GM21423 (cell line): Measurements from ENCODE around the gene SPOCK1.

ENCODE experiments used
- ATAC-seq: cut with Tn5 transposase; IDR thresholded peaks from one replicate; pipeline ENCODE4 v1.9.1; 2021; ENCODE audit warnings: mild to moderate bottlenecking, moderate library complexity; ENCODE audit not compliant: unreplicated experiment

The SPOCK1 gene

DNA sequence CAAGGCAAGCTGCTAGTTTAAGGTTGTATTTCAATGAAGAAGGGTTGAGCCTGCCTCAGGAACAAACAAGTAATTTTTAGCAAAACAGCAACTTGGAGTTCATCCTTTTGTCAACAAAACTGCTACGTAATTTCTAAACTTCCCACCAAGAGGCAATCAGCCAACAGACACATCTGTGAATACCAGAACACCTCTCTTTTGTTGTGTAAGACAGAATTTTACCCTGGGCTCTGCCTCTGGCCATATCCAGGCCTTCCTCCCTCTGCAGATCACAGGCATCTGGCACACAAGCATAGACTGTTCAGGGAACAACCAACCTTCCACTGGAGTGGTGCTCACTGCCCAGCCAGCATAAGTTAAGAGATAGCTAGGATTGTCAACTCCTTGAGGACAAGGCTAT is 409.0 kb downstream of the SPOCK1 start:
- ATAC-seq = no peak

DNA sequence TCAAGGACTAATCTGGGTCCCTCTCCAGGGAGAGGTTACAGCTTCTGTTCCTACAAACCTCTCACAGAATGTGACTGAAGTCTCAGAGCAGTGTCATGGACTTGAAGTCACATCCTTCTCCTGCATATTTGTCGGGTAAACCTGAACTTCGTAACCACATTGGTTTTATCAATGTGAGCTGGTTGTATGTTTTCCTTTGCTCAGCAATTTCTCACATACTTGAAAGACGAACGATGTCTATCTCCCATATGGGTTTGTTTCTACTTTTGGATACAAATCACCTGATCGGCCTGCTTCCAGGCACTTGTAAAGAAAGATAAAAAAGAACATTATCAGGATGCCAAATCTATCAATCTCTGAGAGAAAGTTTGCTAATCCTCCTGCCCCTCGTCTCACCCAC is 411.0 kb downstream of the SPOCK1 start:
- no peak for ATAC-seq

DNA sequence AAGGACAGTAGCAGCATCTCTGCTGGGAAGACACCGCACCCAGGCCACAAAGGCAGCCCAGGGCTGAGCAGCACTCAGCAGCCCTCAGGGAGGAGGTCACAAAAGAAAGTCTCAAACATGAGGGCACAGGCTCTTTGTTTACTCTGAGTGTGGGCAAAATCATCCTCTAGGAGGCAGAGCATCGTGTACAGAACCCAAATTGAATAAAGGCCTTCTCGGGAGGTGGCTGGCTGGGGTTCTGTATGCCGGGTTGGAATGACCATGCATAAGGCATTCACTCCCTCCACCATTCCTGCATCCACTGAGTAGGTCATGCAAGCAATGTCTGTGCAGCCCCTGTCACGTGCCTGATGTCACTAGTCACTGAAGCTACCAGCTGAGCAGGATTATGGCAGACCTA is 412.8 kb downstream of the SPOCK1 start:
- no peak for ATAC-seq

DNA sequence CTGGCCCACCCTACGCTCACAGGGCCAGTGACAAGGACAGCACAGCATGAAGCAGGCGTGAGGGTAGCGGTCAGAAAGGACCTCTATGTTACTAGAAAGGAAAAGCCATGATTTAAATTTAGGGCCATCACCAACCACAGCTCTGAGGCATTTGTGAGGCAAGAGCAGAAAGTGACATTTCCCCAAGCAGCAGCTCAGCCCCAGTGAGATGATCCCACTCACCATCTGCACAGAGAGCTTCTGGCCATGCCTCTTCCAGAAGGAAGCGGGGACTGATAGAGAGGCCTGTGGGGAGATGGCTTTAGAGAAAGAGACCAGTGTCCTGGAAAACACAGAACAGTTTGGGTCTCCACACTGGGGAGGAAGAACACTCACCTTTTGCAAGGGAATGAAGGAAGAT is 413.9 kb downstream of the SPOCK1 start:
- ATAC-seq = no peak

DNA sequence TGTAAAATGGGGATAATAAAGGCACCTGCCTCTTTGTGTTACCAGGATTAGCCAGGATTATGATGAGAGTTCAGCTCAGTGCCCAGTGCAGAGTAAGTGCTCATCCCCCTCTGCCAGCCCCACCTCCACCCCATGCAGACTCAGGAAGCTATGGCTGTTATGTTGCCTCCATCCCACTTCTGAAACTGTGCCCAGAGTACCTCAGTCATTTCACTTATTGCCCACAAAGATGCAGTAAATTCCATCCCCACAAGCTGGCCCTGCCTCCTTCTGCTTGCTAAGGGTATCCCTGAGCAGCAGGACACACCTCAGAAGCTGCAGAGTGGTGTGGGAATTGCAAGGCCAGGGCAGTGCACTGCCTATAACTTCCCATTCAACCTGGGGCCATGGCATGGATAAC is 415.1 kb downstream of the SPOCK1 start:
- ATAC-seq = no peak

DNA sequence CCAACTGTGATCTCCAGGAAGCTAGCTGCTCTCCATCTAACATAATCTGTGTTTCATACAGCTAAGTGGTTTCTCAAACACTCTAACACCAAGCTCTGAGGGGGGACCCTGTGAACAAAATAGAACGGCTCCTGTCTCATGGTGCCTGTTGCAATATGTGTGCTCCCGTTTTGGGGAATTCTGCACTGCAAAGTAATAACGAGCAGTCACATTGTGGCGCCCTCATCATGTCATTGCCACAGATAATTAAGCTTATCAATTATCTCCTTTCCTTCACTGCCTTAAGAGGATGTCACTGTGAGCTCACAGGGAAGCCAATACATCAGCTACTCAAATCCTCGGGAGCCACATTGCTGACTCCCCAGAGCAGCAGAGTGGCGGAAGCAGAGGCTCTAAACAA is 416.2 kb downstream of the SPOCK1 start:
- no peak for ATAC-seq

DNA sequence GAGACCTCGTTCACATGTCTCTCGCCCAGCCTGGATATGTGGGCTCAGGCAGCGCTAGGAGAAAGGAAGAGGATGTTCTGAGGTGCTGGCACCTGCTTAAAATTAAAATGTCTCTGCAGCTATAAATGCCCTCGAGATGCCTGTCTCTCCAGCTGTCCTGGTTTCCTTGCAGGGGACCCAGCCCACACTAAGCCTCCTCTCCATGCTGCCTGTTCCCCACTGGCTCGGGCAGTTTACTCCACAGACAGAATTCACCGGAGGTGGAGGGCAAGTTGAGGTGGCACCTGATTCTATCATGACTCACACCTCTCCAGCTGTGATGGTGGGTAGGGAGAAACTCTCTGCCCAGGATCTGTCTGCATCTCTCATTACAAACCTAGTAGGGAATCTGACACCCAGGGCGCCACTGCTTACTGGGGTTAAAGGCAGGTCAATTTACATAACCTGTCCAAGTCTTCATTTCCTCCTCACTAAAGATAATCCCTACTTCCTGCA is 420.9 kb downstream of the SPOCK1 start:
- no peak for ATAC-seq

DNA sequence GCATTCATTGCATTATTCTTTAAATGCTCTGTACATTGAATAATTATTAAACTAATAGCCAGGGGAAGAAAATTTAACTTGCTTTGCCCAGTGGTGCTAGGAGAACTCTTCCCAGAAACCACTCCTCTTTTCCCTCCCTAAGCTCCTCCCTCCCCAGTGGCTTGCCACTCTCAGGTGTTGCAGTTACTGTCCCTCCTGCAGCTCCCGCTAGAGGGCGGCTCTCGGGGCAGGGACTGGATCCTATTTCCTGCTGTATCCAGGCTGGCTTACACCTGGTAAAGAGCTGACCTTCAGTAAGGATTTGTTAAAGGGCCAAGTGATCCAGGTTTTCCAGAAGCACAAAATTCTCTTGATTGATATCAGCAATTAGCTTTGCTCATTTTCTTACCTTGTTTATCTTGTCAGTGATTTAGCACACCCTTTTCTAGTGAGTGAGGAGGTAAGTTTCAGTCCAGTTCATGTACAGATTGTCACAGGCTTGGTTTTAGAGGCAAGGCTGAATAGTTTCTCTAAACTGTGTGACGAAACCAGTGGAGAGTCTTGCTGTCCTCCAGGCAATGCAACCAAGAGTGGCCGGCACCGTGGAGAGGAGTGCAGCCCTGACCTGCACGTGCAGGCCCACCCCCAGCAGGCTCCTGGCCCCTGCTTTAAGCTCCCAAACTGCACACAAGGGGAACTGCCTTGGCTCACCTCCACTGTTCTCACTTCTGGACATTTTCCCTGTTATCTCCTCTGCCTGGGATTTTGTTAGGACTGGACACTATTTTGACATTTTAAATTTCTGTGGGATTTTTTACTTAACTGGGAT is 423.8 kb downstream of the SPOCK1 start:
- ATAC-seq = peak; percentile 69

DNA sequence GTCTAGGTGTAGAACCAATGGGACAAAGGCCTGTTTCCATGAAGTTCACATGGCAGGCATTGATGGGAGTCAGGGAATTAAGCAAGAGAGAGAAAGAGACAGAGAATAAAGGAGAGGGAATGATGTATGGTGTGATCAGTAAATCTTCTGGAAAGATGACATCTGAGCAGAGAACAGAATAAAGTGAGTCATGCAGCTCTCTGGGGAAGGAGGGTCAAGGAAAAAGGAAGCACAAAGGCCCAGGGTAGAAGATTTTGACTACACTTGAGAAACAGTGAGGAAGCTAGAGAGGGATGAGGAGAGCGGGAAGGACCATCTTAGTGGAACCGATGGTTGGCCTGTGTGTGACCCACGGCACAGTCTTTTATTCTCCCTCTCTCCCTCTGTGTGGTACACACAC is 425.9 kb downstream of the SPOCK1 start:
- no peak for ATAC-seq

DNA sequence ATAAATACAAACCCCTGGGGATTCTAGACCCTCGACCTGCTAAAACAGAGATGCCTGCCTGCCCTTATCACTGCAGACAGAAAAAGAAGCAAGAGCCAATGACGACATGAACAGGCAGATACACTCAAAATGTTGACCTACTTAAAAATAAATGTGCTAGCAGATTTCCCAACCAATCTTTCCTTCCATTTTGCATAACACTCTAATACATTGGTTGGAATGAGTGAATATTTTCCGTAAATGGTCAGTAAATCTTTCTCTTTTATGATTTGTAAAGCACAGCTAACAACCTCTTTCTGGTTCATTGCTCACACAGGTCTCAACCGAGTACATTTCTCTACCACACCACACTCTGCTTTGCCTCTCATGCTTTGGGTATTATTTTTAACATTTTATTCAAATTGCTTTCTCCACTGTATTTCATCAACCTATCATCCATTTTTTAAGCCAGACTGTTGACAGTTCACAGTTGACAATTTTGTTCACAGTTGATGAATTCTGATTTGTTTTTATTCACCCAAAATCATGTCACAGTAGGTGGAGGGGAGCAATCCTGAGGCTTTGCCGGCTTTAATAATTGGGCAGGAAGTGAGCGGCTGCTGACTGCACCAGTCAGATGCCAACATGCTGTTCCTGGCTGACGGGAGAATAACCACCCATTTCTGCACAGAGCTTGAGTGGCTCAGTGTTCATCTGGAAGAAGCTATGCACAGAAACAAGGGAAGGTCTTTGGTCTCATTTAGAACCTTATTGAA is 426.6 kb downstream of the SPOCK1 start:
- no peak for ATAC-seq

DNA sequence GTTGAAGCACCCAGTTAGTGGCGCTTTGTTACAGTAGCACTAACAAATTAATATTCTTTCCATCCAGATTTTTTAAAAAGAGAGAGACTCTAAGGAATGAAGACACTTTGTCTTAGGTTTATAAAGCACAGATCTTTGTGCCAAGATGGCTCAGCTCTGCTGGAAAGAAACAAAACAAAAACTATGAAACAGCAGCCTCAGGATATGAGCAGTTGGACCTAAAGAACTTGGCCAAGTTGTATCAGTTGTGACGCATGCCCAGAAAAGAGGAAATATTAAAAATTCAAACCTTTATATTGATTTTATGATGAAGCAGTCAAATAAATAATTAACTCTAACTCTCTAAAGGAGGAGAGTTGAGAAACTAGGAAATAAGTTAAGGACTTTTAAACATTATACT is 427.2 kb downstream of the SPOCK1 start:
- ATAC-seq = no peak

DNA sequence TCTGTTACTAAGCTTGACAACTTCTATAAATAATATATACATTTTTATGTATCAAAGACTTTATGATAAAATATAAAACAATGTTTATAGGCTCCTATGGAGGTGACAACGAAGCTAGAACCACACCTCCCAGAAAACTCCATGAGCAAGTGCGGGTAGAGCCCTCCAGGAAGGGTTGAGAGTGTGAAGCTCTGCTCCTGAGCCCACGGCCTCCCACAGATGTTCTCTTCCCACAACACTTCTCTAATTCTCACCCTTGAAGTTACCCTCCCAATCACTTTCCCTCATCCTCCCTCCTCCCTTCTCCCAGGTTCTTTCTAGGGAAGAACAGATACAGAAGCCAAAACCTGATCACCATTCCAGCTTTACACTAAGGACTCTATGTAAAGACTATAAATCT is 427.6 kb downstream of the SPOCK1 start:
- no peak for ATAC-seq

DNA sequence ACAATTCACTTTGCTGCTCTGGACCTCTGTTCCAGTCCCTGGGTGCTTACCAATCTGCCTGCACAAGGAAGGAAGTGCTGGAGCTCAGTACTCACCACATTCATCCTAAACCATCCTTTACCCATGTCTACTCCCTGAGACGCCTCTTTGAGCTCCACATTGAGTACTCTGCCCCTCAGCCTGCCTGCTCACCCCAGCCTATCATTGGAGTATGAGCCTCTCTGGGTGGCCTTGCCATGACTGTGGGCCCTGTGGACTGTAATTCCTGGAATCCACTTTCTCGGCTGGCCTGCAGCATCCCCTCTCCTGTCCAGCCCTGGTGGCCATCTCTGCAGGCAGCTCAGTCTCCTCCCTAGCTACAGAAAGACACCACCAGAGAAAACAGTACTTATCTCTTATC is 428.6 kb downstream of the SPOCK1 start:
- ATAC-seq = no peak

DNA sequence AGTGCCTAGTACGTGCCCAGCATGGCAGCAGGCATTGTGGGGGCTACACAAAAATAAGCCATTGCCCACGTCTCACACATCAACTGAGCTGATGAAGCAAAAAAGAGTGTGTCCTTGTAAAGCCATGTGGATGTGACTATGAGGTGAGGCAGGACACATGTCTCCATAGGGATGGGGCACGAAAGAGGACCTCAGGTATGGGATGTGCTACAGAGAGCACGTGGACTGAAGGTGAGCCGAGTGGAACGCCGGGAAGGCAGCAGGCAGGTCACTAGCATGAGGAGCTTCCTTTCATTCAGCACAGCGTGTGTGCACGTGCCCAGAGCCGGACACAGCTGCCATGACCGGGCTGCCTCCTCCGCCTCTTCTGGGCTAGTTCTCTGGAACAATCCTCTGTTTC is 429.8 kb downstream of the SPOCK1 start:
- ATAC-seq = no peak

DNA sequence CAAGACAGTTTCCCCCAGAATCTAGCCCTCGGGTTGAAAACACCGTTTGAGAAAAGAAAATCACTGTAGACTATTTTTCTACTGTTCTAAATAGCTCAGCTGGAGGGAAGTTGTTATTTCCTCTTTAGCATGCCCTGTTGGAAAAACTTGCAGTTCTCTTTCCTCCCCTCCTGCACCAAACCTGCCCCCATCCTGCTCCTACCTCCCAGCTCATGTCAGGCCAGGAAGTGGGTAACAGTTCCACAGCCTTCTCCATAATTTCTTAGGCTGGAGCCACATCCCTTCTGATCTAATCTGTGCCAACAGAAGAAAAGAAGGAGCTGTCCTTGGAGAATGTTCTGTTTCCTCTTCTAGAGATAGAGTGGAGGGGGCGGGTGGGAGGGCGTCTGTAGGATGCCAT is 437.7 kb downstream of the SPOCK1 start:
- ATAC-seq = no peak

DNA sequence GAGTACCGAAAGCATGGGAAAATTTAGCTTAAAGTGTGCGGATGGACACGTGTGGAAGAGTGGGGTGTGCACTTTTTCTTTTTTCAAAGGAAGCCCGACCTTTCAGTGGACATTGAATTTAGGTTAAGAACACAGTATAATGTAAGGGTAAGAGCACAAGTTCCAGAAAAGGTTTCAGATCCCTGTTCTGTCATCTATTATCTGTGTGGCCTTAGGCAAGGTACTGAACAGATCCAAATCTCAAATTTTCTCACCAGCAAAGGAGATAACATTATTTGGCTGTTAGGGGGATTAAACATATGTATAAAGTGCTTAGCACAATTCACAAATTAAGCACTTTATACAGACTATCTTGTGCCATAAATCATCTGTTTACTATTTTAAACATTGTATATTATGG is 441.0 kb downstream of the SPOCK1 start:
- ATAC-seq = no peak

DNA sequence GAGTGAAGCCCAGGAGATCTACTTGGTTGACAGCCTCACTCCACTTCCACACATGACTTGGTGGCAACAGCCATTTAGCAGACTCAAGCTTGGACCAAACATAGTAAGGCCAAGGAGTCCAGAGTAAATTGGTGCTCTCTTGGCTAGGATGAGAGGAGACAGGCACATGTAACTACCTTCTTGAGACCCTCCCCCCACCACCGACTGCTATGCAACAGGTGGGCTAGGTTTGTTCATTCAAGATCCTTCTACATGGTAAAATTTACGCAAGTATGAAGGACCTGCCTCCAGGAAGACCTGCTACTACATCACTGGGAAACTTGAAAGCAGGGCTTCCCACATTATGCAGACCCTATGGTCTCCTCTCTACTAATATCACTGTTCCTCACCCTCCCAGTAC is 442.4 kb downstream of the SPOCK1 start:
- no peak for ATAC-seq

DNA sequence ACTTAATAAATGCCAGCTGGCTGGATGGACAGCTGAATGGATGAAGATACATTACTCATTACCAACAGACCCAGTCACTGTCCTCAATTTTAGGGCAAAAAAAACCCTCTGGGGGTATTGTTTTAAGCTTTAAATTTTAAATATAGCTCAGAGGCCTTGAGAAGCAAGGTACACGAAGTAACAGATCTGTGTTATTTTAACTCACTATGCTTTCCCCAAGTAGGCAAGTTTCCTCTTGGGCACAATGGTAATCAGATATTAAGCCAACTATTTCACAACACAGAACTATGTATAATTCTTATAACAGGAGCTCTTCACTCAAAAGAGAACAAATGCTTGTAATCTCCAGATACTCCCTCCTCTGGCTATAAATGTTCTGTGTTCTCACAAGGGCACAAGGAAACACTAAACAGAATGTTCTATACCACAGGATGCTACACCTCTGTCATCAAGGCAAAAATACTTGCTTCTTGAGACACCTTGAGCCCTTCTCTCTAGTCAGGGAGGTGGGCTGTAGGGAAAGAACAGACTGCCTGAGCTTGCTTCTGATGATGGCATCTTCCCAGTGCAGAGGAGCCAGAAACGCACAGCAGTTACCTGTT is 443.8 kb downstream of the SPOCK1 start:
- no peak for ATAC-seq

DNA sequence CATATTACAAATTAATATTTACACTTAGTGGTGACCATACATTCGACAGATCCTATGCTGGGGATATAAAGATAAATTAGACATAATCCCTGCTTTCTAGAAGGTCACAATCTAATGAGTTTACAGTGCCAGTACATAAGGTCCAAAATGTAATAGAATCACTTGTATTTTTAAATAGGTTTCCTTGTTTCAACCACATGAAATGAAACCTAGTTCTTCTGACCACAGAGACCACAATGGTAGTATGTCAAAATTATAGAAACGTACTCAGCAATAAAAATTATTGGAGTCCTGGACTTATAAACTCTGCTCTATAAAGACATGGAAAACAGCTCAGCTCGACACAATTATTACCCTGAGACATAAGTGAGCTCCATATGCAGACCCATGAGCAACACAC is 444.3 kb downstream of the SPOCK1 start:
- no peak for ATAC-seq

DNA sequence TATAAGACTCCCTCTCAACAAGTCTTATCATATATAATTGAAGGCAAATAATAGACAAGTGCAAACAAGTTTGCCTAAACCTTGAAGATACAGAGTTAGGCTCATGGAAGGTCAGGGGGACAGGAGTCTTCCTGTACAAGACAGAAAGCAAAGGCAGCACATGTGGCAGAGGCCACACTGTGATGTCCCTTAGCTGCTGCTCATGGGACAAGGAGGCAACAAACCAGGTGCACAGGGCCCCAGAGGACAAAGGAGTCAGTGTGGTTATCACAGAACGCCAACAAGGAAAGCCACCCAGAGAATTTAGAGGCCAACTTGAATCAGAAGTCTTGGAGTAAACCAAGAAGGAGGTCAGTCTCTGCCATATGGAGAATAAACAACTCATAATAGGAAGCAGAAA is 444.8 kb downstream of the SPOCK1 start:
- ATAC-seq = no peak

DNA sequence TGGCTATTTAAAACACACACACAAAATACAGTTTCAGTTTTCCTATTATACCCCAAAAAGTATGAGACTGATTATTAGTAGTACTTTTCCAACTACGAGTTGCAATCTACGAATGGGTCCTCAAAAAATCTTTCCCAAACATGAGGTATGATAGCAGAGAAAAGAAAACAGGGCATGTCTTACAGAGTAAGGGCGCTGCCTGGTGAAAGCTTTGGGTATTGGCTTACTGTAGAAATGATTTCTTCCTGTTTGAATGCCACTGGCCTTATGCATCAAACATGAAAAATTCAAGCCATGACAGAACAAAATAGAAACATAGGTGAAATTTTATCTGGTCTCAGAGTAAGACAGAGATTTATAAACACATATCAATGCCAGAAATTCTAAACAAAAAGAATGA is 448.0 kb downstream of the SPOCK1 start:
- no peak for ATAC-seq
